GM18861 (cell line): Measurements from ENCODE around the gene EIF4B.

Experiments used
- ATAC-seq: cut with Tn5 transposase; IDR thresholded peaks from one replicate; pipeline ENCODE4 v1.9.1; 2021; ENCODE audit not compliant: unreplicated experiment

The EIF4B gene

GRCh38 chr12:53057816-53058500 lies 51.7 kb downstream of the EIF4B start:
- ATAC-seq, result no peak

GRCh38 chr12:53058674-53059433 lies 52.6 kb downstream of the EIF4B start:
- ATAC-seq, result no peak

GRCh38 chr12:53059434-53060063 lies 53.3 kb downstream of the EIF4B start:
- no peak for ATAC-seq

DNA sequence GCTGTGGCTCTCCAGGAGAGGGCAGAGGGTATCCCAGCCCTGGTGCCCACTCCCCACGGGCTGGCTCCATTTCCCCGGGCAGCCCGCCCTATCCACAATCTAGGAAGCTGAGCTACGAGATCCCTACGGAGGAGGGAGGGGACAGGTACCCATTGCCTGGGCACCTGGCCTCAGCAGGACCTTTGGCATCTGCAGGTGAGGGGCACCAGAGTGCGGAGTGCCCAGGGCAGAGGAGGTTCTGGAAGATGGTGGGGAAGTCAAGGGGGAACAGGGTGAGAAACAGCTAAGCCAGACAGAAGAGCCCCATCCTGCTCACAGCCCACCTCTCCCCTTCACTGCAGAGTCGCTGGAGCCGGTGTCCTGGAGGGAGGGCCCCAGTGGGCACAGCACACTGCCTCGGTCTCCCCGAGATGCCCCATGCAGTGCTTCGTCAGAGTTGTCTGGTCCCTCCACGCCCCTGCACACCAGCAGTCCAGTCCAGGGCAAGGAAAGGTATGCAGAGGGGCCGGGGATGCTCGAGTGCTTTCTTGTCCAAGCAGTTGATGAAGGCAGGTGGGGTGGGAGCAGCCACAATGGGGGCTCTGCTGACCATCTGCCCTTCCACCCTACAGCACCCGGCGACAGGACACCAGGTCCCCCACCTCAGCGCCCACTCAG lies 53.9 kb downstream of the EIF4B start:
- no peak for ATAC-seq

DNA sequence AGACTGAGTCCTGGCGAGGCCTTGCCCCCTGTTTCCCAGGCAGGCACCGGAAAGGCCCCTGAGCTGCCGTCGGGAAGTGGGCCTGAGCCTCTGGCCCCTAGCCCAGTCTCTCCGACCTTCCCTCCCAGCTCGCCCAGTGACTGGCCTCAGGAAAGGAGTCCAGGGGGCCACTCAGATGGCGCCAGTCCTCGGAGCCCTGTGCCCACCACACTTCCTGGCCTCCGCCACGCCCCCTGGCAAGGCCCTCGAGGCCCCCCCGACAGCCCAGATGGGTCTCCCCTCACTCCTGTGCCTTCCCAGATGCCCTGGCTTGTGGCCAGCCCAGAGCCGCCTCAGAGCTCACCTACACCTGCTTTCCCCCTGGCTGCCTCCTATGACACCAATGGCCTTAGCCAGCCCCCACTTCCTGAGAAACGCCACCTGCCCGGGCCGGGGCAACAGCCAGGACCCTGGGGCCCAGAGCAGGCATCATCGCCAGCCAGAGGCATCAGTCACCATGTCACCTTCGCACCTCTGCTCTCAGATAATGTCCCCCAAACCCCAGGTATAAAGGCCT lies 54.5 kb downstream of the EIF4B start:
- ATAC-seq, result no peak

- ATAC-seq, result no peak
Observed at GRCh38 chr12:53061404-53062010, 55.3 kb downstream of the EIF4B start.

GRCh38 chr12:53062011-53062961 lies 56.0 kb downstream of the EIF4B start:
- no peak for ATAC-seq

DNA sequence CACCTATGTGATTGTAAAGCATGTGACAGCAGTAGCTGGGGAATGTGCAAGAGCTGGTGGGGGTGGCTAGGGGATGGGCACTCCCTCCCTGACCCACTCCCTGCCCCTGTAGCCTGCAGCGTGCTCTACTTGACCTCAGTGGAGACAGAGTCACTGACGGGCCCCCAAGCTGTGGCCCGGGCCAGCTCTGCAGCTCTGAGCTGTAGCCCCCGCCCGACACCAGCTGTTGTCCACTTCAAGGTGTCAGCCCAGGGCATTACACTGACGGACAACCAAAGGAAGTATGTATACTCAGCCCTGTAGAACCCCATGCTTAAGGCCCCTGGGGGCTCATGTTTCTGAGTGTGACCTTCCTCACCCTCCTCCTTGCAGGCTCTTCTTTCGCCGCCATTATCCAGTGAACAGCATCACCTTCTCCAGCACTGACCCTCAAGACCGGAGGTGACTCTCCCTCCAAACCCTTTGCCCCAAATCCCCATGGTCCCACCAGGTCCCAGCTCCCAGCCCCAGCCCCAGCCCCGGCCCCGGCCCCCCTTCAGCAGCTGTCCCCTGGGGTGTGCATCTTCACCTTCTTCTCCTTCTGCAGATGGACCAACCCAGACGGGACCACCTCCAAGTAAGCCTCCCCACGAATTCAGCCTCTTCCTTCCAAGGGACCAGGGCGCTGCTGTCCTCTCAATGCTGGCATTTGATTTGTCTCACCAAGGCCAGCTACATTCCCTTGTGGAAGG lies 56.9 kb downstream of the EIF4B start:
- no peak for ATAC-seq

- no peak for ATAC-seq
Observed at GRCh38 chr12:53063708-53064612, 57.7 kb downstream of the EIF4B start.

DNA sequence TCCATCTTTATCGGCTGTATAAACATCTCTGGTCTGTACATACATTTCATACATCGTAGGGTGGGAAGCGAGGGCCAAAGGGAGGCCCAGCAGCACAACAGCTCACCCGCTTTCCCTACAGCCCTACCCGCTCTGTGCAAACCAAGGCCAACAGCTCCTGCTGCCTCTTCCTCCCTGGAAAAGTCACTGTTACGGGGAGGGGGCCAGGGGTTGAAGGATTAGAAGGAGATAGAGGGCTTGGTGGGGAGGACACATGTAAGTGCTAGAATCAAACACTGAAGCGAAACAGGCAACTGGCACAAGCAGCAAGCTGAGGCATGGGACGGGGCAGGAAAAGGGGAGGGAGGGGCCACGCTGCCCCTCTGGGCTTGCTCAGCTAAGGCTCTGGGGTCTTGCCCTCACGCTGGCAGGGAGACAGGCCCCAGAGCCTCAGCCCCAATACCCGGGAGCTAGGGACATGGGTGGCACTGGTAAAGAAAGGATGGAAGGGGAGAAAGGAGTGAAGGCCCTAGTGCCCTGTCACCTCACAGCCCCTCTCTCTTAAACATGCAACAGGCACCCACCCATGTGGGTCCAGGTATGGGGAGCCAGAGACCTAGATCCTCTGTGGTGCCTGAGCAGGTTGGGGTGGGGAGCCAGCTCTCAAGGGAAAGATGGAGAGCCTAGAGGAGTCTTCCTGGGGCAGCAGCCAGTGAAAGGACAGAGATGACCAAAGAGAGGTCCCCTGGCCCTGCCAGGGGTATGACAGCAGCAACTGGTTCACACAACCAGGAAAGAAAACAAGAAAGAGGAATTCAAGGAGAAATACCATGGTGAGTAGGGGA lies 58.6 kb downstream of the EIF4B start:
- no peak for ATAC-seq

DNA sequence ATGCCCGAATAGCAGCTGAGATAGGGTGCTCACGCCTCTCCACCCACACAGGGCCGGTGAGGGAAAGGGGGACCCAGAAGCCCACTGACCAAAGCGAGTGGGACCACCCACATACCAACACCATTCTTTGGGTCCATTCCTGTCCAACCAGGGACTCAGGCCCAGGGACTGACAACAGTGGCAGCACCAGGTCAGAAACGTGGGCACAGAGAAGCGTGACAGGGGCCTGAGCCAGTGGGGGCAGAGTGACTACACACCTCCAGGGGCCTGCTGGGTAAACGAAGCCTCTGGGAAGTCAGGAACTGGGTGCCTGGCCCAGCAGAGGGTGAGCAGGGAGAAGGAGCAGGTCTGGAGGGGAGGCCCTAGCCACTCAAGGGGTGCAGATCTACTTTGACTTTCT lies 59.2 kb downstream of the EIF4B start:
- ATAC-seq, result no peak

GRCh38 chr12:53065975-53066931 lies 60.0 kb downstream of the EIF4B start:
- no peak for ATAC-seq

DNA sequence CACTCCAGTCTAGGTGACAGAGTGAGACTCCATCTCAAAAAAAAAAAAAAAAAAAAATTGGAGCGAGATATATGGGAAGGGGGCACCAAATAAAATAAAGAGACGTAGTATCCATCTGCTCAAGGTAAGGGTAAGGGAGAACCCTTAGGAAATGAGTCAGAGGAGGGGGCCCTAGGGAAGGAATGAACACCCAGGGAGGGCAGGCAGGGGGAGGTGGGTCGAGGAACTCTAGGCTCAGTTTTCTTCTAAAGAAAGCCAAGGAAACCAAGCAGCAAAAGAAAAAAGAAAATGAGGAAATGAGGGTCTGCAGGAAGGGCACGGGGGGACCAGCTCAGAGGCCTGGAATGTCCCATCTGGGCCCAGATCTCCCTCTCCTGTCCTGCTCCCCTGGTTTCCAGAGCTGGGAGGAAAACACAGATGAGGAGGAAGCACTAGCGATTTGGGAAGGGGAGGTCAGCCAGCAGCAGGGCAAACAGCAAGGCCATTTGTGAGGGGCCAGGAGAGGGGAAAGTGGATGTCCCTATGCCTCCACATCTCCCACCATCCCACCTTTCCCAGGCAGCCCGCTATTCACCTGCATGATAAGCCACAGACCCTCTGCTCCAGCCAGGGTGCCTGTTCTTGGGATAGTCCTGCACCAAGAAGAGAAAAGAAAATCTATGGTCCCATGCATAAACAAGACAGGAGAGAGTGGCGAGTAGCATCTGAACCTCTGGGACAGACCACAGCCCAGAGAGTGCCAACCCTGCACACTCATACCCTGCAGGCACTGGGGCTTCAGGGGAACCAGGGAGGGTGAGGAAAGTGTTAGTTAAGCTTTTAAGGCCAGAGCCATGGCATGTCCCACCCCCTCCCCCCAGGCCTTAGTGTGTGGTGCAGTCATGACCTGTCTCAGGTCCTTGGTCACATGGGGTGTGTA lies 61.1 kb downstream of the EIF4B start:
- ATAC-seq, result no peak

DNA sequence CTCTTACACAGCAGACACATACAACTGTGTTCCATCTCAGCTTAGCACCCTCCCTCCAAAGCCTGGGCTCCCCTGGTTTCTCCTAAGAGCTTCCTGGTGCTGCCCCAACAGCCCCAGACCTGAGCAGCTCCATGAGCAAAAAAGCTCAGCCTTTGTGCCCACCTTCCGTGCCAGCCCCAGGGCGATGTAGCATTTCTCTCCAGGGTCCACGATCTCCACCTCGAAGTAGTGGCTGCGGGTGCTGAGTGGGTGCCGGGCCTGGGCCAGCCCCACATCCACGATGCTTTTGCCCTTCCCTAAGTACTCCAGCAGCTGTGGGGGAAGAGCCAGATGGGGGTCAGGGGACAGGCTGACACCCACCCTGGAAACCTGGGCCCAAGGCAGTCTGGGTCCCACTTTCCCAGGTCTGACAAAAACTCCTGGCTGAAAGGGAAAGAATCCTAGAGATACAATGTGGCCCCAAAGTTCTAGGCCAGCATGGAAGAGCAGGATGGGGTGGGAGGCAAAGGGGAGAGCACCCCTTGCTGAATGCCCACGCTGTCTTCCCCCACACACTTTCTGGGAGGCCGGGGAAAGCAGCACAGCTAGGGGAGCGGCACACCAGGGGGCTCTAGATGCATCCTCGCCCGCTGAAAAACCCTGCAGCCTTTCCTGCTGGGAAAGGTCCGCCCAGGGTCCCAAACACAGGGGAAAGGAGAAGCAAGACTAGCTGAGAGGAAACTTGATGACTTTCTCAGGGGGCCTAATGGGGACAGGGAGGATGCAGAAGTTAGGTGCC lies 61.9 kb downstream of the EIF4B start:
- no peak for ATAC-seq
